ENCODE data around the gene ABCG5.

ABCG5 gene

DNA sequence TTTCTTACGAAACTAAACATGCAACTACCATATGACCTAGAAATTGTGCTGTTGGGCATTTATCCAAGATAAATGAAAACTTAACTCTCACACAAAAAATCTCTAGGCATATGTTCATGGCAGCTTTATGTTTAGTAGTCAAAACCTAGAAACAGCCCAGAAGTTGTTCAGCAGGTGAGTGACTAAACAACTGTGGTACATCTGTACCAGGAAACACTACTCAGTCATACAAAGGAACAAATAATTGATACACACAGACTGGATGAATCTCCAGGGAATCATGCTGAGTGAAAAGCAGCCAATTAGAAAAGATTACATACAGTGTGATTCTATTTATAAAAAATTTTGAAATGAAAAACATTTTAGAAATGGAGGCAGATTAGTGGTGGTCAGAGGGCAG is 35.5 kb downstream of the ABCG5 start:
- no peak for DNase-seq

DNA sequence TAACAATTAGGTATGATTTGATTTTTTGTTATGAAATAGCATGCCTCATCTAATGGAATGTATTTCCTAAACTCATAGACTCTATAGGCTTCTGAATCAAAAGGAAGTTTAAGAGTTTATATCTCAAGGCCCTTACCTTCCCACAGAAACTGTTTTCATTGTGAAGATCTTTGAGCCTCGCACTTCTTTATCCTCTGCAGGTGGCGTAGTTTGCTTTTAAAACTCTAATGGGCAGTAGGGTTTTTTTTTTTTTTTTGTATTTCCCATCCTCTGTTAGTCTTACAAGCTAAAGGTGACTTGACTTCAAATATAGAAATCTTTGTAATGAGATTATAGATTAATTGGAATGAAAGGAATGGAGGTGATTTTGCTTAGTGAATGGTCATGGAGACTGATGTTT is 36.5 kb downstream of the ABCG5 start:
- DNase-seq, result no peak

- no peak for DNase-seq
Observed at GRCh38 chr2:43800894-43801293, 37.7 kb downstream of the ABCG5 start.

- DNase-seq, result no peak
Observed at GRCh38 chr2:43798300-43798699, 40.3 kb downstream of the ABCG5 start.

DNA sequence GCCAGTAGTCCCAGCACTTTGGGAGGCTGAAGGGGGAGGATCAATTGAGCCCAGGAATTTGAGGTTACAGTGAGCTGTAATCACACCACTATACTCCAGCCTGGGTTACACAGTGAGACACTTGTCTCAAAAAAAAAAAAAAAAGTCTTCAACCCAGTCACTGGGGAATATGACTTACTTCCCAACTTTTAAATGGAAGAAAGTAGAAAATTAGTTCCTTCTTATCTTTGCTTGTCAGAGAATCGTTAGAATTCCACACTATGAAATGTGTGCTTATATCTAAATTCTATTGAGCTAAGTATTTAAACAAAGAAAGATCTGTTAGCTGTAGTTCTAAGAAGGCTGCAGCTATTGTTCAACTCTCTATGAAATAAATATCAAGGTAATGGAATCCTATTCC is 42.4 kb downstream of the ABCG5 start:
- DNase-seq, result no peak

GRCh38 chr2:43794956-43795355 is 43.7 kb downstream of the ABCG5 start:
- DNase-seq, result no peak

- DNase-seq, result no peak
Observed at GRCh38 chr2:43792653-43793052, 46.0 kb downstream of the ABCG5 start.

DNA sequence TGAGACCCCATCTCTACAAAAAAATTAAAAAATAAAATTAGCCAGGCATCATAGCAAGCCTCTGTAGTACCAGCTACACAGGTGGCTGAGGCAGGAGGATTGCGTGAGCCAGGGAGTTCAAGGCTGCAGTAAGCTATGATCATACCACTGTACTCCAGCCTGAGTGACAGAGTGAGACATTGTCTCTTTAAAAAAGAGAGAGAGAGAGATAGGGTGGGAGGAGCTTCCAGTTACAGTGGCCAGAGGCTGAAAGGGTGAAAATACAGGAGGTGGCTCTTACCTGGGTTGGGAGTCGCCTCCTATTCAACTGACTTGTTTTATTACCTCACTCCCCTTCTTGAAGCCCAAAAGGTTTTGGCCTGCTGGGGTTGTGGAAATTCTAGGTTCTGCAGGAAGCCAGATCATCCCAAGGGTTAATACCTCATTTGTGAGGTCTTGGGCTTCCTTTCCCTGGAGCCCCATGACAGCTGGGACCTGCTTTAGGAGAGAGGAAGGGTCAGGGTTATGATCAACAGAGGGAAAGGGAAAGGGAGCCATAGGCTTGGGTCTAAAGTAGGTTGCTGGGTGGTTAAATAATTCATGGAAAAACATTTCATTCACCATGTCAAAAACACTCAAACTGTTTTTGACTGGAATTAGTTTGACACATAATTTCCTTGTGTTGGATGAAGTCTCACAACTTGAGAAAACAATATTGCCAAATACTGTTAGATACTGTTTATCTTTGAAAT is 47.4 kb downstream of the ABCG5 start:
- DNase-seq, result no peak

DNA sequence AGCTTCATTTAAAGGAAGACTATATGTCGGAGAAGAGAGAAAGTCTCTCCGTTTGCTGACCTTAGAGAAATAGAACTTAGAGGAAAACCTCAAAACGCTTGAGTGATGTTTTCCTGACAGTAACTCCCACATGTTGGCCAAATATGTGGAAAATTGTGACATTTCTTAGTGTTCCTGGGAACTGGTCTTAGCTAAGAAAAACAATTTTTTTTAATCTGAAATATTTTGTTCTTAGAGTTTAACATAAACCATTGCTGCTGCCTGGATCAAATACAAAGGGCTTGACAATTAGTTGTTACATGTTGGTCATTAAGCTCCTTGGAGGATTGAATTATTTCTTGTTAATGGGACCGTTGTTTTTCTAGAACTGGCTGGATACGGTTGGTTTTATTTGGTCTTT is 48.5 kb downstream of the ABCG5 start:
- DNase-seq, result no peak

DNA sequence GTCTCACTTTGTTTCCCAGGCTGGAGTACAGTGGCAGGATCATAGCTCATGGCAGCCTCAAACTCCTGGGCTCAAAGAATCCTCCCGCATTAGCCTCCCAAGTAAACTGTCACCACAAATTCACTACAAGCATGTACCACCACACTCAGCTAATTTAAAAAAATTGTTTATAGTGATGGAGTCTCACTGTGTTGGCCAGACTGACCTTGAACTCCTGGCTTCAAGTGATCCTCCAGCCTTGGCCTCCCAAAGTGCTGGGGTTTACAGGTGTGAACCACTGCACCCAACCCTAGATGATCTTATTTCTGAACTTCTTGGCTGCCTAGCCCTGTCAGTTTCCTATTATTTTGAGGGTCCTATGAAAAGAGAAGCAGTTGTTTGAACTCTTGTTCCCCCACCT is 50.0 kb downstream of the ABCG5 start:
- DNase-seq, result no peak

GRCh38 chr2:43787895-43788294 is 50.7 kb downstream of the ABCG5 start:
- no peak for DNase-seq

DNA sequence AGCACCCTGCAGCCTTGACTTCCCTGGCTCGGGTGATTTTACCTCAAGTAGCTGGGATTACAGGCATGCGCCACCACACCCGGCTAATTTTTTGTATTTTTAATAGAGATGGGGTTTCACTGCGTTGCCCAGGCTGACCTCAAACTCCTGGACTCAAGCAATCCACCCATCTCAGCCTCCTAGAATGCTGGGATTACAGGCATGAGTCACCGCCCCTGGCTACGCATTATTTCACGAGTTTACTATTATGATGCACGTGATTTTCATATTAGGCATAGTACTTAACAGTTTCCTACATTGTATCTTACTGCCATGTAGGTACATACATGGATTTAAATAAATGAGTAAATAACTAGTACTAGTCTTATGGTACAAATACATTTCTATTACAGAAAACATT is 60.4 kb downstream of the ABCG5 start:
- no peak for DNase-seq

GRCh38 chr2:43777306-43777926 is 61.2 kb downstream of the ABCG5 start:
- DNase-seq, result no peak

- no peak for DNase-seq
Observed at GRCh38 chr2:43776324-43776723, 62.3 kb downstream of the ABCG5 start.

DNA sequence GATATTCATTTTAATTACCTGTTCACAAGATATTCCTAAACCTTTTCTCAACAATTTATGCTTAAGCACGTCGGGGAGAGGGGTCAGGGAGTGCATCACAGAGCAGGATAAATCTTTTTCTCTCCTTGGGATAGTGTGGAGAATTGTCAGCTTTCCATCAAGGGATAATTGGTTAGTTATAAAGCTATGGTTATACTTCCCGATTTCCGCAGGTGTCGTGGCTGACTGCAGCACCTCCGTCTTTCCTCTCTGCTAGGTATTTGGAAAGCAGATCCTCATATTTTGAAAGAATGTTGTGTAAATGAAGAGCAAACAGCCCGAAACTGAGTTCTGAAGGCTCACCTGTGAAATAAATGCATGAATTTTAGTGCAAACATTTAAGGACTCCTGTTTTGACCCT is 64.0 kb downstream of the ABCG5 start:
- no peak for DNase-seq

DNA sequence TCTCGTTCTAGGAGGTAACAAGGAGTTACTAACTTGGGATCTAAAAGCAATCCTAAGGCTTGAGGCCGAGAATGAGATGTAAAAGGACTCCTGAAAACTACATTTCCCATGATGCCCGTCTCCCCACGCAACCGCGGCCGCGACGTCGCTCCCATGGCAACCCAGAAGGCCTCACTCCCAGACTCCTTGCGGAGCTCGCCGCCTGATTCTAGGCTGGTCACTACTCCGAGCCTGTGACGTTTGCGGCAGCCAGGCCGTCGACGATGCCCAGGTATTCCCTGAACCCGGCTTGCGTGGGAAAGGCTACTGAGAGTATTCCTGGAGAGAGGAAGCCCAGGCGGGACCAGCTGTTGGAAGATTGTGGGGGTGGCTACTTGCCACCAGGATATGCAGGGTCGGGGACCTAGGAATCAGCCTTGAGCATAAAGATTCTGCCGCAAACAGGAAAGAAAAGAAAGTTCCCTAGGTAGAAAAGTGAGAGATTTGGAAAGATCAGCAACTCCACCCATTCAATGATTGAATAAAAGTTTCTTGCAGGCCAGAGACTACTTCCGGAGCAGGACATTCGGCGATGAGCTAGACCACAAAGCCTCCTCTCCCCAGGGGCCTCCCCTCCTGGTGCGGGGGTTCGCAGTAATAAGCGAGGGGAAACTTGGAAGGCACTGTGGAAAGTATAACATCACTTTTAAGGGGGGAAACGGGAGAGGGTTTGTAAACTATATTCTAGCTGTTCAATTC is 64.6 kb downstream of the ABCG5 start, which contains the start of gene DYNC2LI1:
Gene DYNC2LI1 (plus strand): TSS at position 164 of the 738 bp plus-strand sequence. CDS start 100 bp downstream, at position 264.
- DNase-seq, result peak; percentile 85

DNA sequence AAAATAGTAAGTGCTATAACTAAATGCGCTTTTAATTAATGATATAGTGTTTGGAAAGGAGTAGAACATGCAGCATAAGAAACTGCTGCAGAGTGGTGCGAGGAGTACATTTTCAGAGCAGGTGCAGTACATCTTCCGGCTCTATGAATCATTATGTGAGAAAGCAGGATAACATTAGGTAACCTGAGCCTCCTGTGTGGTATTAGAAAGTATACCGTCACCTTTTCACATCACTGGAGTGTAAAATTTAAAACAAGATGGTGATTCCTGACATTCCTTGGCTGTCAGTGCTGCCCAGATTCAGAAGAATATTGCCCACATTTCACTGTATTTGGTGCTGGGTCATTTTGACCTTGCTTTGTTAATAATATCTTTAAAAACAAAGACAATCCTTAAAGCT is 72.6 kb downstream of the ABCG5 start:
- peak; percentile 0 for DNase-seq

DNA sequence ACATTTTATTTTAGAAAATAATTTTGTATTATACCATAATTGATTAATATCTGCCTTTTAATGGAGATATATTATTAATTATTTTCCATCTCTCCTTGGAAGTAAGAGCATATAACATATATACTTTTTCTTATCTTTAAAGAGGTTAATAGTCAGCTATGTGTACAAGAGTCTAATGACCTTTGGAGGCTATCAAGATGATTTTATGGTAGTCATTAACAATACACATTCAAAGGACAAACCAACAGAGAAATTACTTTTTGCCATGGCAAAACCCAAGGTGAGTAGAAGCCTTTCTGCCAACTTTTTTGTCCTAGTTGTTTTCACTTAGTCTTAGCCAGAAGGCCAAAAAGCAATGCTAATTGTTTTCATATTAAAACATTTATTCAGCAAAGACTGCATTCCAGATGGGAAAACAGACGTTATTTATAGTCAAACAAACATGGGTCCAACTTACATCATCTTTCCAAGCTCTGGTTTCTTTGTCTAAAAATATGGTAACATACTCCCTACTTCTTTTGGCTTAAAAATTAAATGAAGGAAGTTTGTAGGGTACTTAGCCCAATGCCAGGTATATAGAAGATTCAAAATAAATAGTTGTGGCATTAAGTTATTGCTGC is 74.4 kb downstream of the ABCG5 start:
- no peak for DNase-seq

DNA sequence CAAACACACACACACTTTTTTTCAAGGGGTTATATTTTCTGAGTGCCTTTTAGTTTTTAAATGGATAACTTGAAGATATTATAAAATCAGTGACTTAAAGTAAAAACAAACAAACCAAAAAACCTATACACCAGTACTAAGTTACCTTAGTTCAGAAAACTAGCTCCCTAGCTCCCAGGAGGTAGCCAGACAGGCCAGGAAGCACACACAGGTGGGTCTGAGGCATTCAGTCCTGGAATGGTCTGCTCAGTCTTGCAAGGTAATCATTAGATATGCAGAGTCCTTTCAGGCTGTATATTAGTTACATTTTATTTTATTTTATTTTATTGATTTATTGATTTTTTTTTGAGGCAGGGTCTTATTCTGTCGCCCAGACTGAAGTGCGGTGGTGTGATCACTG is 75.5 kb downstream of the ABCG5 start:
- DNase-seq, result no peak

Measured in NCI-H1105 treated with DMSO at 0.1 percent for 48 hours (cell line).